Lung (tissue), 12 donors: Measurements from ENCODE around the gene ACR. TPM values are rescaled to one million over a fixed set of nuclear protein-coding genes. Genes with fewer than 3 reads are reported as not detected.

Experiments used
- ATAC-seq: fragments of 200-7000 bp; cut with Tn5 transposase; one replicate; pipeline ENCODE4 v1.9.1; 2020; ENCODE audit warnings: moderate number of reproducible peaks; ENCODE audit not compliant: insufficient read depth, low FRiP score
- DNase-seq, 3 donors: peaks; one replicate each; pipeline ENCODE4 v3.0.0-alpha.2; 2013 to 2017
- H3K27ac ChIP-seq, 2 donors: one replicate each; pipeline ENCODE4 v1.5.1; 2013; ENCODE audit warnings: mild to moderate bottlenecking in 2 of 2, moderate library complexity in 2 of 2, control low read depth in 1 of 2, inconsistent platforms in 1 of 2, low read depth in 1 of 2, low read length in 1 of 2
- H3K27me3 ChIP-seq, 3 donors: one replicate each; pipeline ENCODE4 v1.5.1; 2013; ENCODE audit warnings: low read length in 2 of 3; ENCODE audit not compliant: control insufficient read depth in 3 of 3, insufficient read depth in 3 of 3
- H3K36me3 ChIP-seq, 4 donors: one replicate each; pipeline ENCODE4 v1.5.1; 2013; ENCODE audit warnings: low read length in 4 of 4, mild to moderate bottlenecking in 1 of 4, moderate library complexity in 1 of 4; ENCODE audit not compliant: control insufficient read depth in 4 of 4, insufficient read depth in 4 of 4
- H3K4me1 ChIP-seq, 5 donors: one replicate each; pipeline ENCODE4 v1.5.1; 2013; ENCODE audit warnings: low read length in 5 of 5, mild to moderate bottlenecking in 2 of 5, moderate library complexity in 1 of 5; ENCODE audit not compliant: control insufficient read depth in 5 of 5, insufficient read depth in 5 of 5
- H3K4me3 ChIP-seq: one replicate; pipeline ENCODE4 v1.5.1; 2013; ENCODE audit warnings: mild to moderate bottlenecking, control low read depth, moderate library complexity
- H3K9ac ChIP-seq, 2 donors: one replicate each; pipeline ENCODE4 v1.5.1; 2013; ENCODE audit warnings: low read length in 2 of 2, control low read depth in 1 of 2; ENCODE audit not compliant: insufficient read depth in 1 of 2
- H3K9me3 ChIP-seq, 4 donors: one replicate each; pipeline ENCODE4 v1.5.1; 2013; ENCODE audit warnings: low read length in 3 of 4, mild to moderate bottlenecking in 1 of 4, moderate library complexity in 1 of 4; ENCODE audit not compliant: control insufficient read depth in 4 of 4, insufficient read depth in 3 of 4
- CTCF ChIP-seq: IDR thresholded peaks from 2 replicates; pipeline ENCODE4 v1.5.1; 2012; ENCODE audit warnings: mild to moderate bottlenecking; ENCODE audit errors: control extremely low read depth, extremely low read depth
- WGBS, 2 donors: extraction: QIAGEN DNeasy Blood & Tissue Kit; methylation state at CpG; one replicate each; pipeline ENCODE4 v1.1.7; 2013; 5-methylcytosine and 5-hydroxymethylcytosine counted together
- polyA plus RNA-seq, 2 donors: library from polyadenylated mRNA; stranded (reverse); fragments of 200-250 nt; gene quantifications; one replicate each; pipeline ENCODE4 v1.2.1, GENCODE V29; 2013
- total RNA-seq, 2 donors: library from RNA; depleted of rRNA in 1 of 2; stranded (reverse); fragments of >200 nt in 1 of 2; gene quantifications; one replicate each; pipeline ENCODE4 v1.2.1, GENCODE V29; 2014 to 2021
- donor health status: control.
- donor health status: control.
- donor health status: Bipolar disorder and iron deficiency.
- donor health status: healthy.
- donor health status: DM: yes; HTN: yes; CAD: no.

Gene ACR
- total and polyA plus RNA-seq, 4 donors: 0.26 to 3.3 (median 0.78) TPM

DNA sequence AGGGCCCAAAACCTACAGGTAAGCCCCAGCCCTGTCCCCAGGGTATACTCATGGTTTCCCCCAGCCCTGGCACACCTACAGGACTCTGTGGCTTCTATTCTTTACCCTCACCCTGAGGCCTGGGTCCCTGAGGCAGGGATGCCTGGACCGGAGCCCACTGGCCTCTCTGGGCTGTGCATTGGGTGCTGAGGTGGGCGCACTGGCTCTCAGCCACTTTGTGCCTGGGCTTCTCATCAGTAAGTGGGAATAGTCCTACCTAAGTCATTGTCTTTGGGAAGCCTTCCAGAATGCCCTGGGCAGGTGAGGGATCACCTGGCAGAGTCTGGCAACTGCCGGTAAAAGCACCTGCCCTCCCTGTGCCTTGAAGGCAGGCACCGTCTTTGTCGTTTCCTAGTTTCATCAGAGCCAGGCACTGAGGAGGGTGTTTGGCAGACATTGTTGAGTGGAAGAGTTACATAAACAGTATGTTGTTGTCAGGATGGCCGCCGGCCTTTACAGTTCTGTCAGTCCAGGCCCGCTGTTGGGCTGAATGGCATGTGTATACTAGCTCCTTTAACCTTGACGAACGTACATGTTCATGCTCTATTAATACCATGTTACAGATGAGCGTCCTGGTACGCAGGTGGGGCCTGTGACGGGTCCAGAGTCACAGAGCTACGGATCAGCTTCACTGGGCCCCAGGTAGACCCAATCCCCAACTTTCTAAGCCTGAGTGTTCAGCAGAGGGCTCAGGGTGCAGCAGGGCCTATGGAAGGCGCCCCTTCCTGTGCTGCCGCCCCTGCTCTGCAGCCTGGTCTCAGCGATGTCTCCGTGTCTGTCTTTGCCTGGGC, 42.4 kb upstream of the ACR start:
- Histone ChIP-seq H3K9me3 (peaks cover 0 to 3% (median 0%) of the 10 kb centered on the region in 4 donors), H3K27ac (no peak overlapping the region), H3K9ac (no peak overlapping the region), H3K4me1 (peaks cover 0 to 4% (median 0%) of the 10 kb centered on the region in 5 donors), H3K4me3 (no peak overlapping the region), H3K36me3 (peaks cover 0 to 18% (median 1%) of the 10 kb centered on the region in 4 donors), H3K27me3 (no peaks in the 10 kb centered on the region)
- no peak for DNase-seq
- ATAC-seq: no peak
- no peak for TF ChIP-seq CTCF
- 83 to 87% methylated on average over 18 of the region's 18 CpGs for WGBS, 2 donors

GRCh38 chr22:50696251-50696798, 41.7 kb upstream of the ACR start:
- Histone ChIP-seq H3K27ac (no peak overlapping the region), H3K4me3 (no peak overlapping the region), H3K9me3 (peaks cover 0 to 3% (median 0%) of the 10 kb centered on the region in 4 donors), H3K9ac (no peak overlapping the region), H3K36me3 (peaks cover 0 to 18% (median 1%) of the 10 kb centered on the region in 4 donors), H3K27me3 (no peaks in the 10 kb centered on the region), H3K4me1 (peaks cover 0 to 6% (median 0%) of the 10 kb centered on the region in 5 donors)
- WGBS, 2 donors: 65 to 86% methylated on average over 21 of the region's 21 CpGs
- no peak for TF ChIP-seq CTCF
- no peak for DNase-seq
- no peak for ATAC-seq

DNA sequence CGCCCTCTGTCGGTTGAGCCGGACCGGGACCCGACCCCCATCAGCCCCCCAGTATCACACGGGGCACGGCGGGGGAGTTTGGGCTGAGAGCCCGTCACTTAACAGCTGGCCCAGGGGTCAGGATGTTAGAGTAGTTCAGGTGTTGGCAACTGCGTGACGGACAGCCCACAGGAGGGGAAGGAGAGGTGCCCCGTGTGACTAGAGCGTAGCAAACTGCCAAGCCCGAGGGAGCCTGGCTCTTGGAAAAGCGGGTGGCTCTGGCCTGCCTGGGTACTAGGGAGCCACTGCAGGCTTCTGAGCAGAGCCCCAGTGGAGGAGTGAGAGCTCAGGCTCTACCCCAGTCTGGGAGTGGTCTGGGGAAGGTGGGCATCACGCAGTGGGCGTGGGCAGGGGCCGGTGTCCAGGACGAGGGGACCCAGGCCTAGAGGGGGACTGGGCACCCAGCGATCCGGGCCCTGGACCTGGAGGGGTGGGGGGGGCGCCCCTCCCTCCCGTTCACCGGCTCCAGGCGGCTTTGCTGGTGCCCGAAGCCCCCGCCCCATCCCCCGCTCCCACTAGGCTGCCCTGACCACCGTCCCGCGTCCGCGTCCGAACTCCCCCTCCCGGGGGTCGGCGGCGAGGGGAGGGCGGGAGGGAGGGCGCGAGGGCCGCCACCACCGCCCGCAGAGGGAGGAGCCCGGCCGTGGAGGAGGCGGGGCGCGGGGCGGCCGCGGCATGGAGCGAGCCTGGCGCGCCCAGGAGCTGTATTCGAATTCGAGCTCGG, 41.0 kb upstream of the ACR start:
- H3K9me3 ChIP-seq: no peaks in the 10 kb centered on the region
- DNase-seq (peak; percentile 29 to 58 (median 36)), ATAC-seq (no peak)
- no peak overlapping the region for H3K9ac ChIP-seq
- H3K4me1 ChIP-seq: peaks cover 0 to 6% (median 0%) of the 10 kb centered on the region in 5 donors
- H3K36me3 ChIP-seq: peaks cover 0 to 21% (median 2%) of the 10 kb centered on the region in 4 donors
- no peak for TF ChIP-seq CTCF
- H3K27ac ChIP-seq: no peak overlapping the region
- no peak overlapping the region for H3K4me3 ChIP-seq
- H3K27me3 ChIP-seq: no peaks in the 10 kb centered on the region
- 60 to 80% methylated on average over 34 to 54 of the region's 58 CpGs for WGBS, 2 donors
